GM20000 (cell line): ENCODE results near the gene ANK2.

Experiments
- DNase-seq: peaks from one replicate; pipeline ENCODE4 v3.0.0; 2012; ENCODE audit warnings: low spot score
- CTCF ChIP-seq: IDR thresholded peaks from 2 replicates; pipeline ENCODE4 v1.5.1; 2012; ENCODE audit warnings: mild to moderate bottlenecking, control low read depth; ENCODE audit errors: extremely low read depth, missing control alignments

The ANK2 gene

GRCh38 chr4:113410686-113411085 is 361.2 kb downstream of the ANK2 start:
- no peak for TF ChIP-seq CTCF
- DNase-seq: no peak

DNA sequence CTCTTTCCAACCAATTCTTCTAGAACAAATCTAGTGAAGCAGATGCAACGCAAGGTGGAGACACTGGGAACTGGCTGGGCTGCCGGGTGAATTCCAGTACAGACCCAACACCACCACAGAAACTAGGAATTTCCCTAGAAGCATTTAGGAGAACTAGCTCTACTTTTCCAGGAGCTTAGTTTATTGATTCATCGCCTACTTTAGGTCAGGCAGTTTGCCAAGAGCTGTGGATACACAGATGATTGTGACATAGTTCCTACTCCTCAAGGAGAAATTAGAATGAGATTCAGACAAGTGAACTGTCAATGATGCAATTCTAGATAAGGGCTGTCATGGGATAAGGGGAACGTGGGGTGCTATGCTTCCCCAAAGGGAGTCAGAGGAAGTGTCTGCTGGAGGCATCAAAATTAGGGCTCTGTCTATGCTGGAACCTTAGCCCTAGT is 362.1 kb downstream of the ANK2 start:
- TF ChIP-seq CTCF: no peak
- no peak for DNase-seq

GRCh38 chr4:113419631-113420030 is 370.2 kb downstream of the ANK2 start:
- TF ChIP-seq CTCF: no peak
- no peak for DNase-seq

DNA sequence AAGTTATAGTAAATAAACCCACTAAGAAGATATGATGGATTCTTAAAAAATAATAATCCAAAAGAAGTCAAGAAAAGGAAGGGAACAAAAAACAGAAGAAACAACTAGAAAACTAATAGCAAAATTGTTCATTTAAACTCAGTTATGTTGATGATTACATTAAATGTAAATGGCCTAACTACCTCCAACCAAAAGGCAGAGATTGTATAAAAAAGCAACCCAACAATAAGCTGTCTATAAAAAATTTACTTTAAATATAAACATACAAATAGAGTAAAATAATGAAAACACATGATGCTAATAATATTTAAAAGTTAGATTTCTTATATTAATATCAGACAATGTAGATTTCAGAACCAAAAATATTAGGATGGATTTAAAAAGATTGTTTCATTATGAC is 371.5 kb downstream of the ANK2 start:
- TF ChIP-seq CTCF: no peak
- DNase-seq: no peak

GRCh38 chr4:113423631-113424030 is 374.2 kb downstream of the ANK2 start:
- no peak for DNase-seq
- TF ChIP-seq CTCF: no peak

GRCh38 chr4:113433116-113433515 is 383.7 kb downstream of the ANK2 start:
- no peak for TF ChIP-seq CTCF
- DNase-seq: no peak
